ENCODE results near the gene ABCC12. TPM values are rescaled to one million over a fixed set of nuclear protein-coding genes. Genes with fewer than 3 reads are reported as not detected.

The ABCC12 gene
- total and polyA plus RNA-seq, 8 donors: not detected

DNA sequence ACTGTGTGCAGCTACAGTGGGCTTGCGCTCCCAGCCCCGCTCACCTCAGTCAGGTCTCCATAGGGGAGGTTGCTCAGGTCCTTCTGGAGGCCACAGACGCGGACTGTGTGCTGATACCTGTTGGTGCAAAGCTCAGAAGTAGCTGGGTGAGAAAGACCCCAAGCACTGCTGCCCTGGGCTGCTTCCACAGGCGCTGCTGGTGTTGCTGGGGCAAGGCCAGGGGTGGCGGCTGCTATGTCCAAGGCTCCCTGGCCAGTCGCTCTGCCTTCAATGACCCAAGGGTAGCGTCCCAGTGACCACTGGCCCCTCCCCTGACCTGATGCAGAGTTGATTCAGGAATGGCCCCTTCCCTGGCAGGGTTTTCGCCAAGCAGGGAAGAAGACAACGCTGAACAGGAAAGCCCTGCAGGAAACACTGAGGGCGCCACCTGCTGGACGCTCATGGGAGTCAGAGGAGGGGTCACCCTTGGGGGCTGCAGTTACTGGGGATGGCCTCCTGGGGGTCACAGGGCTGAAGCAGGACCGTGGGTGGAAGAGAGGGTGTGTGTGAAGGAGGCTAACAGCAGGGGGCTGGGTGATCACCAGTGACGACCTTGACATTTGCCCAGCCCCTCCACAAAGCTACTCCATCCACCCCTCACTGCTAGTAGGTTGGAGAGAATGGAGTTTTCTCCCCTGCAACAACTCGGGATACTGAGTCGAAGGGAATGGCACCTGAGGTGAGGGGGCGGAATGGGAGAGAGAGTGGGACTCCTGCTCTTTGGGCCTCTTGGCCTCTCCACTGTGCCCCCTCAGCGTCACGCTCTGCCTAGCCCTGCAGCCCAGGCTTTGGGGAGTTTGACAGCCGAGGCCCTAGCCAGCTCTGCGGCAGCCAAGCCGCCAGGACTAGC lies 38.3 kb downstream of the ABCC12 start:
- 68 to 70% methylated on average over 22 of the region's 22 CpGs for WGBS, 2 donors
- DNase-seq: peak in 4 of 6 donors; percentile 37 to 73 (median 64)
- intact Hi-C loops (cut with DNase I): no loop called here
- FAIRE-seq: no peak
- Histone ChIP-seq H3K27ac (no peak overlapping the region), H3K4me1 (no peaks in the 10 kb centered on the region), H3K27me3 (no peaks in the 10 kb centered on the region), H3K4me3 (no peak overlapping the region), H3K9me3 (no peaks in the 10 kb centered on the region), H3K36me3 (no peaks in the 10 kb centered on the region)
- ATAC-seq: peak in 3 of 4 donors; percentile 42 to 63 (median 50)
- TF ChIP-seq, protein P1, sequence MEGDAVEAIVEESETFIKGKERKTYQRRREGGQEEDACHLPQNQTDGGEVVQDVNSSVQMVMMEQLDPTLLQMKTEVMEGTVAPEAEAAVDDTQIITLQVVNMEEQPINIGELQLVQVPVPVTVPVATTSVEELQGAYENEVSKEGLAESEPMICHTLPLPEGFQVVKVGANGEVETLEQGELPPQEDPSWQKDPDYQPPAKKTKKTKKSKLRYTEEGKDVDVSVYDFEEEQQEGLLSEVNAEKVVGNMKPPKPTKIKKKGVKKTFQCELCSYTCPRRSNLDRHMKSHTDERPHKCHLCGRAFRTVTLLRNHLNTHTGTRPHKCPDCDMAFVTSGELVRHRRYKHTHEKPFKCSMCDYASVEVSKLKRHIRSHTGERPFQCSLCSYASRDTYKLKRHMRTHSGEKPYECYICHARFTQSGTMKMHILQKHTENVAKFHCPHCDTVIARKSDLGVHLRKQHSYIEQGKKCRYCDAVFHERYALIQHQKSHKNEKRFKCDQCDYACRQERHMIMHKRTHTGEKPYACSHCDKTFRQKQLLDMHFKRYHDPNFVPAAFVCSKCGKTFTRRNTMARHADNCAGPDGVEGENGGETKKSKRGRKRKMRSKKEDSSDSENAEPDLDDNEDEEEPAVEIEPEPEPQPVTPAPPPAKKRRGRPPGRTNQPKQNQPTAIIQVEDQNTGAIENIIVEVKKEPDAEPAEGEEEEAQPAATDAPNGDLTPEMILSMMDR (IDR thresholded peaks at IDR 0.05): peak; percentile 19 to 43 (median 41)

DNA sequence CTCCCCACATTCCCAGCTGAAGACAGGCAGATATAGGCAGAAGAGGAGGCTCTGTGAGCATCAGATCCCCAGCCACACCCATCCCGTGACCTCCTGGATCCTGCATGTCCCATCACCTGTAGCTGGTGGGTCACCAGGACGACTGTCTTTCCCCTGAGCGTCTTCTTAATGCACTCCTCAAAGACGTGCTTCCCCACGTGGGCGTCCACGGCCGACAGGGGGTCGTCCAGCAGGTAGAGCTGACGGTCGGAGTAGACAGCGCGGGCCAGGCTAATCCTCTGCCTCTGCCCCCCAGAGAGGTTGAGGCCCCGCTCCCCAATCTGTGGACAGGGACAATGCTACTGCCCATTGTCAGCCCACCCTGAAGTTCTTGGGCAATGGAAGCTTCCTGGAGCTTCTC lies 40.5 kb downstream of the ABCC12 start:
- Histone ChIP-seq H3K4me1 (no peaks in the 10 kb centered on the region), H3K27ac (no peak overlapping the region), H3K36me3 (no peaks in the 10 kb centered on the region), H3K27me3 (no peaks in the 10 kb centered on the region), H3K9me3 (no peaks in the 10 kb centered on the region), H3K4me3 (no peak overlapping the region)
- FAIRE-seq: no peak
- intact Hi-C loops (cut with DNase I): no loop called here
- WGBS, 2 donors: 88 to 89% methylated on average over 14 of the region's 14 CpGs
- TF ChIP-seq, protein P1 (IDR thresholded peaks at IDR 0.05): no peak
- DNase-seq: no peak
- ATAC-seq: no peak

DNA sequence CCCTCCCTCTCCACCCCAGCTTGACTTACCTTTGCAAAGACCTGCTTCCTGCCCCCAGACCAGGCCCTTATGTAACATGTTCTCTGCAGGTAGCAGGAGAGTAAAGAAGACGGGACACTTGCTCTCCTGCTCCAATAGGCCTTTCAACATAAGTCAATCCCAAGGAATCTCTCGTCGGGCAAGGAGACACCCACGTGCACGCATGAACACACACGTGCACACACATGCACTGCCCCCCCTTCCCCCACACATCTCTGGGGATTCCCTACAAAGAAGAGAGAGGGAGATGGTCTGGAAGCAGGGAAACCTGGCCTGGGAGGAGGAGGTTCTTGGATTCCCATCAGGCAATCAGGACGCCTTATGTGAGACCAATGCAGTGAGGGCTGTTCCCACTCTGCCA lies 41.4 kb downstream of the ABCC12 start:
- no peaks in the 10 kb centered on the region for H3K27me3 ChIP-seq
- WGBS, 2 donors: 92 to 95% methylated on average over 7 of the region's 7 CpGs
- no peaks in the 10 kb centered on the region for H3K4me1 ChIP-seq
- intact Hi-C loops (cut with DNase I): no loop called here
- DNase-seq (no peak), FAIRE-seq (no peak), ATAC-seq (no peak)
- H3K4me3 ChIP-seq: no peak overlapping the region
- H3K36me3 ChIP-seq: no peaks in the 10 kb centered on the region
- H3K27ac ChIP-seq: no peak overlapping the region
- H3K9me3 ChIP-seq: no peaks in the 10 kb centered on the region
- TF ChIP-seq, protein P1 (IDR thresholded peaks at IDR 0.05): no peak

DNA sequence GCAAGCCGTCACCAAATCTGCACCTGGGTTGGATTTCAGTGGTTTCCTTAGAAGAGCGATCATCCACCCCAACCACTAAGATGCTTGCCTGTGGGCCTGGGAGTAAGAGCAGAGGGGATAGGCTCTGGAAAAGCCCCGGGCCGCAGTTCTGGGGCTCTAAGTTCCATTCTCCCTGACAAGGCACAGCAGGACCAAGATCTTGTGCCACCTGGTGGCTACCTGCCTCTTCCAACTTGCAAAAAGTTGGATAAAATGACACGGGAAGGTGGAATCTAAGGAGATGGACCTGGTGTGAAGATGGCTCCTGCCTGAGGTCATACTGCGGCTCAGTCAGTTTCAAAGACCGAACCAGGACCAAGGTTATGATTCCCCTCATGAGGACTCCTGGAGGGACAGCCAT lies 42.3 kb downstream of the ABCC12 start:
- no peak for ATAC-seq
- TF ChIP-seq, protein P1 (IDR thresholded peaks at IDR 0.05): no peak
- DNase-seq: no peak
- no peak overlapping the region for H3K4me3 ChIP-seq
- no peaks in the 10 kb centered on the region for H3K9me3 ChIP-seq
- no peak for FAIRE-seq
- H3K4me1 ChIP-seq: no peaks in the 10 kb centered on the region
- H3K27ac ChIP-seq: no peak overlapping the region
- intact Hi-C loops (cut with DNase I): no loop called here
- H3K27me3 ChIP-seq: no peaks in the 10 kb centered on the region
- 65 to 67% methylated on average over 7 of the region's 7 CpGs for WGBS, 2 donors
- H3K36me3 ChIP-seq: no peaks in the 10 kb centered on the region

DNA sequence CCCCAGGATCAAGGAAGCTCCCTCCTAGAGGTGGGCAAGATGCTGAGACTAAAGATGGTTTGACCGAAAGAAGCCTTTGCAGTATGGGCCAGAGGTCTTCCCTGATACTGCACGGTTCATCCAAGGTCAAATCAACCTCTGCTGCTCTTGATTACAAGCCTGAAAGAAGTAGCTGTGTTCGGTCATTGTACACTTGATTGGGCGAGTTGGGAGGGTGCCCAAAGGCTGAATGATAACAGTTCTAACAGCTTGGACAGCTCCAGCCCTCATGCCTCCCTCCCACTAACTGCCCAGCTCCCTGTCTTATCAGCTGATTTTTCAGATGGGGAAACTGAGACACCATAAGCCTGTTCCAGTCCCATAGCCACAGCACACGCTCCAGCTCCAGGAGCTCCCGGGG lies 42.8 kb downstream of the ABCC12 start:
- intact Hi-C loops (cut with DNase I): no loop called here
- Histone ChIP-seq H3K9me3 (no peaks in the 10 kb centered on the region), H3K27me3 (no peaks in the 10 kb centered on the region), H3K36me3 (no peaks in the 10 kb centered on the region), H3K4me3 (no peak overlapping the region), H3K27ac (no peak overlapping the region), H3K4me1 (no peaks in the 10 kb centered on the region)
- FAIRE-seq (no peak), DNase-seq (no peak), ATAC-seq (peak in 3 of 4 donors; percentile 20 to 48 (median 42))
- TF ChIP-seq, protein P1 (IDR thresholded peaks at IDR 0.05): no peak
- 41 to 43% methylated on average over 6 of the region's 6 CpGs for whole genome bisulfite sequencing, 2 donors

Measured in pancreas (tissue), 10 donors.